GM21515 (cell line): Measurements from ENCODE around the gene KIF2A.

Experiments used
- ATAC-seq: cut with Tn5 transposase; IDR thresholded peaks from one replicate; pipeline ENCODE4 v1.9.1; 2021; ENCODE audit not compliant: unreplicated experiment

KIF2A gene

DNA sequence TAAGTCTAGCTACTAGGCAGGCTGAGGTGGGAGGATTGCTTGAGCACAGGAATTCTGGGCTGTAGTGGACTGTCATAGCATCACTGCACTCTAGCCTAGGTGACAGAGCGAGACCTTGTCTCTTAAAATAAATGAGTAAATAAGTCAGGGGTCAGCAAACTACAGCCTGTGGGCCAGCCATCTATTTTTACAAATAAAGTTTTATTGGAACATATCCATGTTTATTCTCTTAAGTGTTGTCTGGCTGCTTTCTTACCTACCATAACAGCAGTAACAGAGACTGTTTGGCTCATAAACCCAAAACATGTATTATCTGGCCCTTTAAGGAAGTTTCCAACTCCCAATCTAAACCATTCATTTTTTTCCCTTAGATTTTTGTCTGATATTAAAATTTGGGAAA is 68.1 kb downstream of the KIF2A start:
- ATAC-seq, result no peak

DNA sequence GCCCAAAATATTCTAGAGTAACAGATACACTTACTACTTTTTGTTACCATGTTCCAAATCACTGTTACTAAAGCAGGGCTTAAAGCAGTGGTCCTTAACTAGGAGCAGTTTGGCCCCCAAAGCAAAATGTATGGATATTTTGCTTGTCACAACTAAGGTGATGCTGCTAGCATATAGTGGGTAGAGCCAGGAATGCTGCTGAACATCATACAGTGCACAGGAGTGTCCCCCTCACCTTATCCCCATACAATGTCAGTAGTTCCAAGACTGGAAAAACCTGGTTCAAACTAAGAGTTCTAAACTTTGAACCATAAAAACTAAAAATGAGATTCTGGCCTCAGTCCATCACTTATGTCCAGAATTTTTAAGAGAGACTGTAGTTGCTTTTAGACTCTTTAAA is 69.6 kb downstream of the KIF2A start:
- ATAC-seq, result no peak

DNA sequence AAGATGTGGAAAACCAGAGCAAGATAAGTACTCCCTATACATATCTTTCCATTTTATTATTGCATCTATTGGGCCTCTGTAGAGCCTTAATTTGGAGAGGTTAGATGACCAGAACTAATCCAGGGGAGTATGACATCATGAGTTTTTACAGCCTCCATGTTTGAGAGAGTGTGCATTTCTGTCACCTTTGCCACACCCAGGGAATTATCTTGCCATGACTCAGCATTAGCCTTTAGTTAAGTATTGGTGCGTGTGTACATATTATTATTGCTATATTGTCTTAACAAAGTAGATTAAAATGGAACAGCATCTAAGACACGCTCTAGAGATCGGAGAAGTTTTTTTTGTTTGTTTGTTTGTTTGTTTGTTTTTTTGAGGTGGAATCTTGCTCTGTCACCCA is 70.1 kb downstream of the KIF2A start:
- no peak for ATAC-seq

DNA sequence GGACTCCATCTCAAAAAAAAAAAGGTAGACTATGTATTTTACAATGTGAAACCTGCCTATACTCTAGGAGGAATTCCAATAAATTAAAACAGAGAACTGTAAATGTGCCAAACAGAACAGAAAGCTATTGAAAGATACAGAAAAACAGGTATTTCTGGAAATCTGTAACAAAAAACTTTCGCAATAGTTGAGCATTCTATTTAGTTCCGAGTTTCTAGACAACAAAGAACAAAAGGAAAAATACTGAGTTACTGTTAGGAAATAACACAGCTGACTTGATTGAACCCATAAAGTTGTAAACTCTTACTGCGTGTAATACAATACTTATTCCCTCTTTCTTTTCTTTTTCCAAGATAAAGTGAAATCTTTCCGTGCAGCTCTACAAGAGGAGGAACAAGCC is 79.1 kb downstream of the KIF2A start:
- ATAC-seq, result no peak

DNA sequence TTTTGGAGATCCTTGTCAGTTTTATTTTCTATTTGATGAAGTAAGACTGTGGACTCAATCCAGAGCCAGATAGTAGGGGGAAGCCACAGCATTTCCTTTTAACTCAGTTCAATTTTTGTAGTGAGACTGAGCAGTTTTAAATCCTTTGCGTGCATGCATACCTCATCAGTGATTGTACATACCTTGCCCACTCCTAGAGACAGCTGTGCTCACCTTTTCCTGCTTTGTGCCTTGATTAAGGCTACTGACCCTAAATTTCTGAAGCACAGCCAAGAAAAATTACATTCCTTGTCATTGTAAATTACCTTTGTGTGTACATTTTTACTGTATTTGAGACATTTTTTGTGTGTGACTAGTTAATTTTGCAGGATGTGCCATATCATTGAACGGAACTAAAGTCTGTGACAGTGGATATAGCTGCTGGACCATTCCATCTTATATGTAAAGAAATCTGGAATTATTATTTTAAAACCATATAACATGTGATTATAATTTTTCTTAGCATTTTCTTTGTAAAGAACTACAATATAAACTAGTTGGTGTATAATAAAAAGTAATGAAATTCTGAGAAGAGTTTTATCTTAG is 79.9 kb downstream of the KIF2A start:
- ATAC-seq, result no peak

DNA sequence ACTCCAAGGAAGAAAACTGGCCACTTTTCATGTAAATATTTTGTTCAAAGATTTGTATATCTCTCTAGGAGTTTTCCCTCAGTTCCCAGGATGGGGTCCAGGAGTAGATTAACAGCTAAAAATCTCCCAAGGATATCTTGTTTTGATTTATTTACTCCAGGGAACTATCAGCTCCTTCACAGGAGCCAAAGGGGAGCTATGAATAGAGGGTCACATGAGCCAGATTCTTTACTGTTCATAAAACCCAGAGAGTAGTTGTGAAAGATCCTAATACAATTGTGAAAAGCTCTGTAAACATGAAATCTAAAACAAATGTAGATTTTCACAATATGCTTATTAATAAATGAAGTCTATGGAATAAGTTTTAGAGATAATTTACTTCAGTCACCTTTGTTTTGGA is 80.8 kb downstream of the KIF2A start:
- ATAC-seq, result no peak

DNA sequence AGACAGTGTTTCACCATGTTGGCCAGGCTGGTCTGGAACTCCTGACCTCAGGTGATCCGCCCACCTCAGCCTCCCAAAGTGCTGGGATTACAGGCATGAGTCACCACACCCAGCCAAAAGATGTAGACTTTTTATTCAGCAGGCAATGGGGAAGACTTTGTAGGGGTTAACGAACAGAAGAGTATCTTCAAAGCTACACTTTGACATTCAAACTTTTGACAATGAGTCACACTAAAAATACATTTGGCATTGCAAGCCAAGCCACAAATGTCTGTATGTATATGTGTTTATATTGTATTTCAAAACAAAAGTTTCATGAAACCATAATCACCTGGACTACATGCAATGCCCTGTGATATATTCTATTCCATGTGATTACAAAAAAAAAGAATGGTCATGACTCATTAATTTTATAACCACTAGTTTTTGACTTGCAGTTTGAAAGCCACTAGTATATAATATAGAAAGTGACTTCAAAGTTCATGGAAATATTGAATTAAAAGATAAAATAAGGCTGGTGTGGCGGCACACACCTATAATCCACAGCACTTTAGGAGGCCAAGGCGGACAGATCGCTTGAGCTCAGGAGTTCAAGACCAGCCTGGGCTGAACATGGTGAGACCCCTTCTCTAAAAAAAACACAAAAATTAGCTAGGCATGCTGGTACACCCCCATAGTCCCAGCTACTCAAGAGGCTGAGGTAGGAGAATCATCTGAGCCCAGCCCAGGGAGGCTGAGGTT is 89.4 kb downstream of the KIF2A start:
- ATAC-seq, result no peak

DNA sequence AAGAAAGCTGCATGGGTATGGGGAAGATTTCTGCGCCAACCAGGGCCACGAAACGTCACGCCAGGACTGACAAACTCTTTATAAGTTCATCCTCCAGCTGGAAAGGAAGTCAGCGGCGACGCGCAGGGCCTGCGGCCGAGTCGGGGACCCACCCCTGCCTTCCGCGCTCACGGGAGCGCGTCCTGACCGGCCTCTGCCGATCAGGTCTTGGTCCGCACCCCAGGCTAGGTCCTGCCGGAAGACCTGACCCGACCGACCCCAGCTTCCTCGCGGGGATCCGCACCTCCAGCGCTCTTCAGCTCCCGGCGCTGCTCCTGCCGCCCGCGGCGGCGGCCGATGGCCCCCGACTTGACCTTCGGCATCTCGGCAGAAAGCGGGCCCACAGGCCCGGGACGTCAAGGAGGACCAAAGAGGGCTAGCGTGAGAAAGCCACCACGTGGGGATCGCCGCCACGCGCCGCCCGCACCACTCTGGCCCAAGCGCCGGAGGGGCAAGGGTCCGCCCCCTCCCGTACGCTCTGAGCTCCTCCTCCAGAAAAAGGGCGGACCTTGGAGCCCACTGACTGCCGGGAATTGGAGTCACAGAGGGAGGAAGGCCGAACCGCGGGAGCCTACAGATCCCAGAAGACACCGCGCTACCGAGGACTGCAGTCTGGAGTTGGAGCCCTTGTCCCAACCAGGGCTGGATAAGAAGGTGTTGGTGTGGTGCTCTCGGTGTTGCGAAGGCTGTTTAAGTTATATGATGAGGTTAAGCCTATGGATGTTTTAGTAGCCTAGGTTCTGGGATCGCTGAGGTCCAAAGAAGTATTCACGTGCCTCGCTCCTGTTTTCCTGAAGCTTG is 97.6 kb downstream of the KIF2A start, which contains the start of gene DIMT1:
Gene DIMT1 (minus strand): TSS at position 495 of the 840 bp plus-strand sequence. CDS start 133 bp downstream, at position 362.
- ATAC-seq, result peak; percentile 96

DNA sequence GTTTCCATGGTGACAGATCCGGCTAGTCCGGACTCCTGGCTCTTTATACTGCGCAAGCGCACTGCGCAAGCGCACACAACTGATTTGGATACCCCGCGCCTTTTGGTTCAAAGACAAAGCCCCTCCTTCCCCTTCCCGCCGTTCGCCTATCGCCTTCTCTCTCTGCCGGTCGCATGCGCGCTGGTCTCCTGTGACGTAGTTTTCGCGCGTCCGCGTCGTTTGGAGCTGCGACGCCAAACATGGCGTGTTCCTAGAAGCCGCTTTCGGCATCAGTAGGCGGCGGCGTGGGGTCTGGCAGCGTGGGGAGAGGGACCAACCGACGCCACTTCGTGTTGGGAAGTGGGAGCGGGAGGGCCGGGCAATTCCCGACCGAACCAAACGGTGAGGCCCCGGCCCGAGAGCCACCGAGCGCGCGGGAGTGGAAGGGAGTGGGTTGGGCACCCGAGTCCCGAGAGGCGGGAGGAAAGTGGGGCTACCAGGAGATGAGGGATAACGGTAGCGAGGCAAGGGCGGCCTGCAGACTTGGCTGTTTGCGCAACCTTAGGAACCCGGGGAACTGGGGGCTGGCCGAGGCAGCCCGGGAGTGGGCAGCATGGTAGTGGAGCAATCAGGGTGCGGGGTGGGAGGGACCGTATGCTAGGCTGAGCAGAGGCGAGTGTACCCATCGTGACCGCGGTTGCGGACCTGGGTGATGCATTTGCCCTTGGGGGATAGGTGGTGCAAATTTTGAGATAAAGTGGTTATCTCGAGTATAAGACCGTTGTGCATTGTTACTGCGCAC is 106.7 kb downstream of the KIF2A start, which contains the start of gene IPO11:
Gene IPO11 (plus strand): TSS at position 215 of the 781 bp plus-strand sequence. CDS start 24,517 bp downstream, outside the sequence.
- peak; percentile 96 for ATAC-seq

DNA sequence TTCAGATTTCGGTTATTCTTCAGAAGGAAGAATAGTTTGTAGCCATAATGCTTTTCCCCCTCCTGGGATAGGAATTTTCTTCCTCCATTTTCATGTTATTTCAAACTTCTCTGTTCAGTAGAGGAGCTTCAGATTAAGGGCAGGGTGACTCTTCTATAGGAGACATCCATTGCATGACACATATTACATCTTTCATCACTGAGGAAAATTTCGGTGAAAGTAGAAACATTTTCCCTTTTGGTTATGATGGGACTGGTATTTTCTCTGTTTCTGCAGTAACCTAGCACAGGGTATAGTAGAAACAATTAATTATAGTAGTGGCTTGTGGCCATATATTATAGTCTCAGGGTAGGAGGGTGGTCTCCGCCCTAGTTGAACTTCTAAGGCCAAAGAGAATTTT is 107.7 kb downstream of the KIF2A start:
- no peak for ATAC-seq

DNA sequence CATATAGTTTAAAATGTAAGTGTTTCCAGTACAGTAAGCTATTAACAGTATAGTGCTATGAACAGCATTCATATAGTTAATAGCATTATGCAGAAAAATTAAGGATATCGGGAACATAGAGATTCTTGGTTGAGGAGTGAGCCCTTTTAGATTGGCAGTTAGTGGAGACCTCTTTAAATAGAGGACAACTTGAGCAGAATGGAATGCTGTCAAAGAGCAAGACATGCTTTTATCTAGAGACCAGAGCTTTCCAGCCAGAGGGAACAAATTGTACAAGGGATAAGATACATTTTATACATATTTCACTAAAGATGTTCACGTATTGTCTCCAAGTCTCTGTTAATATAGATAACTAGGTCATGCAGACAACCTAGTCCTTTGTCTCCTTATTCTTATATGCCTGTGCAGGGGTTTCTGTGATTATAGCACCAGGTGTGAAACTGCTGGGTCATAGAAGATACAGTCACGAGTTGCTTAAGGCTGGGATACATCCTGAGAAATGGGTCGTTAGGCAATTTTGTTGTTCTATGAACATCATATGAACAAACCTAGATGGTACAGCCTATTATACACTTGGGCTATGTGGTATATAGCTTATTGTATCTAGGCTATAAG is 112.6 kb downstream of the KIF2A start:
- ATAC-seq, result no peak

DNA sequence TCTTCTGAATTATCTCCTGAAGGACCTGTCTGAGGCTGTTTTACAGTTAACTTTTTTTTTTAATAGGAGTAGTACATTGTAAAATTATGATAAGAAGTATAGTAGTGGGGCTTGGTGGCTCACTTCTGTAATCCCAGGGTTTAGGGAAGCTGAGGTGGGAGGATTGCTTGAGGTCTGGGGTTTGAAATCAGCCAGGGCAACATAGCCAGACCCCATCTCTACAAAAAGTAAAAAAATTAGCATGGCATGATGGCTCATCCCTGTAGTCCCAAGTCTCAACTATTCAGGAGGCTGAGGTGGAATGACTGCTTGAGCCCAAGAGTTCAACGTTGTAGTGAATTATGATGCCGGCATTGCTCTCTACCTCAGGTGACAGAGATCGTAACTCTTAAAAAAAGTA is 113.6 kb downstream of the KIF2A start:
- ATAC-seq, result no peak

DNA sequence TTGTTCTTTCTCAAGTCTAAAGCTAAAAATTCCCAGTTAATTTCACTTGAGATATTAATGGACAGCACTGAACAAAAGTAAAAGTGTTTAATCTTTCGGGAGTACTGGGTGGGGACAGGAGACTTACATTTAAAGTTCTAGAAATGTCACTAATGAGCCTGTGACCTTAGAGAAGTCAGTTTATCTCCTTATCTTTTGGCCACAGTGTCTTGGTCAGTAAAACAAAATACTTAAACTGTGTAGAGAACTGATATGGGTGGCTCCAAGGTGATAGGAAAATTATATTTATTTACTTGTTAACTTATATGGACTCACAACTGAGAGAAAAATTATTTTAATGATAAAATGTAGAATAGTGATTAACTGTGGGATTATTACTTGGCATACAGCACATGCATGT is 115.4 kb downstream of the KIF2A start:
- no peak for ATAC-seq

DNA sequence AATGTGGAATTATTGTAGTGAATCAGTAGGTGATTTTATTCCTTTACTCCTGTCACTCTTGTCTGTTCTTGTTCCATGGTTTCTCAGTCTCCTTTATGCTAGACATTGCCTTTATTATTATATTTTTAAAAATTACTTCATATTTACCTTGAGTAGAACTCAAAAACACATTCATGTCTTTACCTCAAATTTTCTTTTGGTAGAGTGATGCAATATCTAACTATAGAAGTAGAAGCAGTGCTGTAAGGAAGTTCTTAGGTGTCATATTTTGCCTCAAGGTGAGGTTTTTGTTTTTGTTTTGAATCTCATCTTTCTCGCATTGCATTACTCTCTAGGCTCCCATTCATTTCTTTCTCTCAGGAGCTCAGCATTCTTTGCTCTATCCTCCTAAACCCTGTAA is 118.8 kb downstream of the KIF2A start:
- ATAC-seq, result no peak

DNA sequence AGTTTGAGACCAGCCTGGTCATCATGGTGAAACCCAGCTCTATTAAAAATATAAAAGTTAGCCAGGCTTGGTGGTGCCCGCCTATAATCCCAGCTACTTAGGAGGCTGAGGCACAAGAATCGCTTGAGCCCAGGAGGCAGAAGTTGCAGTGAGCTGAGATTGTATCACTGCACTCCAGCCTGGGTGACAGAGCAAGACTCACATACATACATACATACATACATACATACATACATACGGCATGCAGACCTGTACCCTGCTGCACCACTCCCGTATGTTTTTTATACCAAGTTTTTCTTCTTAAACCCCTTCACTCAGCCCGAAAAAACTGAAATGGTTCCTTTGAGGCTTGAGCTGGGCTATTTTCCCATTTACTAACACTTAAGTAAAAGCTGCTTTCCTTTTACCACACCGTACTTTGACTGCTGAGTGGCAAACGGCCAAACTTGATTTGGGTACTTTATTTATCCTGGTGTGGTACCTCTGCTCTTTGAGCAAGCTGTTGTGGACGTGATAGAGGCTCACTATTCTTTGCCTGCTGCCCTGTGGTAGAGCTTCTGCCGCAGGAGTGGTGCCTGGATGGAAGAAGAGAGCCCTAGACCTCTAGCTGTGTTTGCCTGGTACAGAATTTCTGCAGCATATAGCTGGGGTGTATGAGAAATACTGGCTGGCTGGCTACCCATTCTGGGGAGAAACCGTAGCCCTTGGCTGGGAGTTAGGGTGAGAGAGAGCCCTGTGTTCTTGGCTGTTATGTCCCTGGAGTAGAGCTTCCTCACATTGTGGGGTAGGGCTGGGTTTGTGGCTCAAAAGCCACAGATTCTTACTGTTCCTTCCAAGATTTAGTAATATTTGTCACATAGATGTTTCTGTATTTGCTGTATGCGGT is 126.0 kb downstream of the KIF2A start:
- ATAC-seq, result no peak

DNA sequence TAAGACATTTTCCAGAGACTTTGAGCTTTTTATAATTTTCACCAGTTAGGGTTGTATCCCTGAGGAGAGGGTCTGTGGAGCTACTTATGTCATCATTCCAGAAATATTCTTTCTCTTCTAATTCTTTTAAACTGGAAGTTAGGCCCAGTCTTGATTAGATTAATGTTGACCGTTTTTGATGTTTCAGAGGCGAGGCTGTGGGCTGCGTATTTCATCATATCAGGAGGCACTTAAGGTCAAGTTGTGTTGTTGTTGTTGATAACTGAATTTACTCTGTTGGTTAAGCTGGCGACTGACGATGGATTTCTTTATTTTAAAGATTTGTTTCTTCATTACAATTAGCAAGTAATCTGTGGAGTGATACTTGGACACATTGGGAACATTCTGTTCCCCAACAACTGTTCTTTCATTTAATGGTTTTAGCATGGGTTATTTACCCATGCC is 126.6 kb downstream of the KIF2A start:
- no peak for ATAC-seq
